Right lobe of liver (tissue), 4 donors: ENCODE results near the gene NSDHL.

Source experiments
- POLR2A ChIP-seq: fragments of 450-650 bp; IDR thresholded peaks from one replicate; pipeline ENCODE4 v1.6.1; 2017; ENCODE audit warnings: antibody characterized with exemption, mild to moderate bottlenecking
- TF ChIP-seq, protein P1 (sequence below), 4 donors: fragments of 200-600 bp in 3 of 4; fragments of 450-650 bp in 1 of 4; IDR thresholded peaks; one replicate each; pipeline versions ENCODE4 v1.5.1 to v1.8.0; 2016 to 2022; ENCODE audit warnings: antibody characterized with exemption in 4 of 4, mild to moderate bottlenecking in 2 of 4
- donor health status: DM: no; HTN: no; CAD: no.
- donor health status: DM: no; HTN: no; CAD: no.
- donor health status: DM: no; HTN: yes; CAD: no.

DNA sequence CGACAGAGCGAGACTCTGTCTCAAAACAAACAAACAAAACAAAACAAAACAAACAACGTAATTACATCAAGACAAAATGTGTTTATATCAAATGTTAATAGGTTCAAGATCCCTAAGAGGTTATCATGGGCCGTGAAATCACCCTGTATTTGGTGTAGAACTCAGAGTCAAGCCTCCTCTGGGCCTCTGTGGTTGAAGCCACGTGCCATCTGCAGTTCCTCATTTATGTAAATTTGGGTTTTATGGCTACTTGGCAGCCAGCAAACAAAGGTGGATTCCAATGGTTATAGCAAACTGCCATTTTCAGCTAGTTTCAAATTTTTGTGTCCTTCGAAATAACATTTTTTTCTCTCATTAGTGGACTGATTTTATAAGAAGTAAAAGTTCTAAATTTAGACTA, 16.4 kb downstream of the NSDHL start:
- TF ChIP-seq, protein P1, sequence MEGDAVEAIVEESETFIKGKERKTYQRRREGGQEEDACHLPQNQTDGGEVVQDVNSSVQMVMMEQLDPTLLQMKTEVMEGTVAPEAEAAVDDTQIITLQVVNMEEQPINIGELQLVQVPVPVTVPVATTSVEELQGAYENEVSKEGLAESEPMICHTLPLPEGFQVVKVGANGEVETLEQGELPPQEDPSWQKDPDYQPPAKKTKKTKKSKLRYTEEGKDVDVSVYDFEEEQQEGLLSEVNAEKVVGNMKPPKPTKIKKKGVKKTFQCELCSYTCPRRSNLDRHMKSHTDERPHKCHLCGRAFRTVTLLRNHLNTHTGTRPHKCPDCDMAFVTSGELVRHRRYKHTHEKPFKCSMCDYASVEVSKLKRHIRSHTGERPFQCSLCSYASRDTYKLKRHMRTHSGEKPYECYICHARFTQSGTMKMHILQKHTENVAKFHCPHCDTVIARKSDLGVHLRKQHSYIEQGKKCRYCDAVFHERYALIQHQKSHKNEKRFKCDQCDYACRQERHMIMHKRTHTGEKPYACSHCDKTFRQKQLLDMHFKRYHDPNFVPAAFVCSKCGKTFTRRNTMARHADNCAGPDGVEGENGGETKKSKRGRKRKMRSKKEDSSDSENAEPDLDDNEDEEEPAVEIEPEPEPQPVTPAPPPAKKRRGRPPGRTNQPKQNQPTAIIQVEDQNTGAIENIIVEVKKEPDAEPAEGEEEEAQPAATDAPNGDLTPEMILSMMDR (IDR thresholded peaks at IDR 0.05), result no peak
- TF ChIP-seq POLR2A, result no peak
